Progenitor cell of endocrine pancreas (in vitro differentiated cells): ENCODE results near the gene NKAIN2. TPM values are rescaled to one million over a fixed set of nuclear protein-coding genes. Genes with fewer than 3 reads are reported as not detected.
"Not testable (repeated sequence)": the region's sequence is repeated elsewhere in the genome, so short reads cannot be mapped to it uniquely, and the experiment has no call there.

ENCODE experiments used
- DNase-seq: peaks from one replicate; pipeline ENCODE4 v3.0.0; 2021; ENCODE audit warnings: low spot score; ENCODE audit not compliant: unreplicated experiment
- H3K27ac Mint-ChIP-seq: 2 replicates; pipeline ENCODE4 v1.8.0; 2021; ENCODE audit warnings: mild to moderate bottlenecking, moderate library complexity, mixed read lengths
- H3K27me3 Mint-ChIP-seq: 2 replicates; pipeline ENCODE4 v1.8.0; 2021; ENCODE audit warnings: mixed read lengths
- H3K36me3 Mint-ChIP-seq: 2 replicates; pipeline ENCODE4 v1.8.0; 2022; ENCODE audit warnings: mixed read lengths; ENCODE audit not compliant: insufficient read depth
- H3K4me1 Mint-ChIP-seq: 2 replicates; pipeline ENCODE4 v1.8.0; 2021; ENCODE audit warnings: low read depth, mixed read lengths
- H3K4me3 Mint-ChIP-seq: 2 replicates; pipeline ENCODE4 v1.8.0; 2021; ENCODE audit warnings: low read depth, mild to moderate bottlenecking, moderate library complexity, mixed read lengths
- H3K9me3 Mint-ChIP-seq: 2 replicates; pipeline ENCODE4 v1.8.0; 2021; ENCODE audit warnings: low read depth, mixed read lengths
- CTCF ChIP-seq: fragments of 200-600 bp; sonication (generic); IDR thresholded peaks from one replicate; pipeline ENCODE4 v1.5.0; 2021; ENCODE audit warnings: antibody characterized with exemption, mild to moderate bottlenecking; ENCODE audit not compliant: unreplicated experiment
- total RNA-seq: library from RNA; stranded (reverse); gene quantifications from 2 replicates; pipeline ENCODE4 v1.2.1, GENCODE V29; 2021

The NKAIN2 gene
- total RNA-seq, 1 donor from 2014 or later, result 2.5 TPM

GRCh38 chr6:124237911-124238310 lies 434.2 kb downstream of the NKAIN2 start:
- H3K36me3 Mint-ChIP-seq, result no peaks in the 10 kb centered on the region
- H3K27me3 Mint-ChIP-seq, result no peaks in the 10 kb centered on the region
- no peak overlapping the region for H3K27ac Mint-ChIP-seq
- H3K4me3 Mint-ChIP-seq, result no peak overlapping the region
- no peak for DNase-seq
- H3K9me3 Mint-ChIP-seq, result peaks cover 18% of the 10 kb centered on the region
- no peak for TF ChIP-seq CTCF
- no peaks in the 10 kb centered on the region for H3K4me1 Mint-ChIP-seq

- not testable (repeated sequence) for H3K4me3 Mint-ChIP-seq, H3K27ac Mint-ChIP-seq, H3K4me1 Mint-ChIP-seq, H3K36me3 Mint-ChIP-seq, DNase-seq, H3K27me3 Mint-ChIP-seq
- peaks cover 18% of the 10 kb centered on the region for H3K9me3 Mint-ChIP-seq
Measured at GRCh38 chr6:124238408-124238807, 434.7 kb downstream of the NKAIN2 start.

DNA sequence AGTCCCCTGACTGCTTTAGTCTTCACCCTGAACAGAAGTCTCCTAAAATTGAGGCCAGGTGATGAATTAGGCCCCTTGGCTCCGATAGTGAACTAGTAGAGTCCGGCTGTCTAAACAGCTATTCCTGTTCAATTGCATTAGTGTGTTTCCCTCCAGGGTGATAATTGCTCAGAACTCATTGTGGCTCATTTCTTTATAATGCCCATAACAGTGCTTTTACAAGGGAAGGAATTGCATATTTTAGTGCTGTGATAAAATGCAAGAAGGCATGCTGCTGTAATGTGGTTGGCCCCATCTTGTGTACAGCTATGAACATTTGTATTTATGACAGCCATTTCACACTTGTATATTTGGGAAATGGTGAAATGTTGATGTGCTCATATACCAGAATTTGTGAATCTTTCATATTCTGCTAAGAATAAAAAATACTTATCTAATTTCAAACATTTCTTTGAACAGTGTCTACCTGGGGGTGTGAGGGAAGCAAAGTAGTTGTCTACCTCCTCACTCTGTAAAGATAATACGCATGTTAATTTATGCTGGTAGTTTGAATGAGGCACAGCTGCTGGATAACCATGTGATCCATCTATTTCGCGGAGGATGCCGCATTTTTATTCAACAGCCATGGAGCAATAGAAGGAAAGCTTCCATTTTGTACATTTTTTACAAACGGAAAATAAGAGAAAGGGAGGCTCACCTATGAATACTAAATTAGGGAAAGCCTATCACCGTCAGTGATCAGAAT lies 451.4 kb downstream of the NKAIN2 start:
- DNase-seq, result no peak
- Mint-ChIP-seq H3K4me1 (no peaks in the 10 kb centered on the region), H3K9me3 (no peaks in the 10 kb centered on the region), H3K27ac (no peak overlapping the region), H3K36me3 (no peaks in the 10 kb centered on the region), H3K27me3 (no peaks in the 10 kb centered on the region), H3K4me3 (no peak overlapping the region)
- TF ChIP-seq CTCF, result no peak

- H3K4me3 Mint-ChIP-seq, result no peak overlapping the region
Measured at GRCh38 chr6:124260337-124260736, 456.7 kb downstream of the NKAIN2 start.

DNA sequence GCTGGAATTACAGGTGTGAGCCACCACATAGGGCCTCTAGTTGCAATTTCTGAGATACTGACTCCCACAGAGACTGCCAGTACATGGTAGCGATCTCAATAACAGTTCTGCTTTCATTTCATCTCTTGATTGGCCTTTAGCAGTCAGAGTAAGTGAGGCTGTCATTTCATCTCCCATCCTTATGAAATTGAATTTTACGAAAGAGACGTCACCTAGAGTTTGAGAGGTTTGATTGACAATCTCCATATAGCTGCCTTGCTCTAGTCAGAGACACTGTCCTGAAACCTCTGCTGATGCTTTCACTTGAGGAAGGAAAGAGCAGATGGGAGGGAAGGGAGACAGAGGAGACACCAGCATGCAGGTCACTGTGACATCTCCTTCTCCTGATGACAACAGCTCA lies 466.1 kb downstream of the NKAIN2 start:
- Mint-ChIP-seq H3K27ac (no peak overlapping the region), H3K36me3 (no peaks in the 10 kb centered on the region), H3K9me3 (peaks cover 5% of the 10 kb centered on the region), H3K27me3 (no peaks in the 10 kb centered on the region), H3K4me3 (no peak overlapping the region), H3K4me1 (no peaks in the 10 kb centered on the region)
- TF ChIP-seq CTCF, result no peak
- DNase-seq, result no peak

More at GRCh38 chr6:124260337-124260736, 456.7 kb downstream of the NKAIN2 start:
- no peaks in the 10 kb centered on the region for H3K36me3 Mint-ChIP-seq
- no peaks in the 10 kb centered on the region for H3K4me1 Mint-ChIP-seq
- no peak for DNase-seq
- H3K9me3 Mint-ChIP-seq, result no peaks in the 10 kb centered on the region
- H3K27me3 Mint-ChIP-seq, result no peaks in the 10 kb centered on the region
- H3K27ac Mint-ChIP-seq, result no peak overlapping the region
- TF ChIP-seq CTCF, result no peak

- Mint-ChIP-seq H3K27me3 (no peaks in the 10 kb centered on the region), H3K4me1 (no peaks in the 10 kb centered on the region), H3K36me3 (no peaks in the 10 kb centered on the region), H3K9me3 (peaks cover 5% of the 10 kb centered on the region), H3K4me3 (no peak overlapping the region), H3K27ac (no peak overlapping the region)
- no peak for DNase-seq
- no peak for TF ChIP-seq CTCF
Measured at GRCh38 chr6:124273701-124274100, 470.0 kb downstream of the NKAIN2 start.
